Natural killer cell (primary cell): ENCODE data around the gene SNX13. TPM values are rescaled to one million over a fixed set of nuclear protein-coding genes. Genes with fewer than 3 reads are reported as not detected.

Source experiments
- ATAC-seq, 3 donors: fragments of 150-1000 bp in 2 of 3; fragments of 200-7000 bp in 1 of 3; cut with Tn5 transposase; 1 replicate in 1 of 3; 2 replicates in 2 of 3; pipeline ENCODE4 v1.10.0; 2021; ENCODE audit warnings: mild to moderate bottlenecking in 2 of 3, moderate library complexity in 2 of 3
- DNase-seq, 2 donors: peaks; one replicate each; pipeline versions ENCODE4 v3.0.0 to v3.0.0-alpha.2; 2013 to 2021; ENCODE audit warnings: mixed read lengths in 1 of 2
- H3K27ac ChIP-seq: one replicate; pipeline ENCODE4 v1.5.1; 2013; ENCODE audit warnings: mild to moderate bottlenecking, low read length
- H3K27me3 ChIP-seq: one replicate; pipeline ENCODE4 v1.6.1; 2013; ENCODE audit warnings: low read length; ENCODE audit not compliant: control insufficient read depth, insufficient read depth
- H3K36me3 ChIP-seq: one replicate; pipeline ENCODE4 v1.6.1; 2013; ENCODE audit warnings: low read length; ENCODE audit not compliant: control insufficient read depth, insufficient read depth
- H3K4me1 ChIP-seq: one replicate; pipeline ENCODE4 v1.6.1; 2013; ENCODE audit warnings: low read length; ENCODE audit not compliant: control insufficient read depth, insufficient read depth
- H3K4me3 ChIP-seq: one replicate; pipeline ENCODE4 v1.5.1; 2013; ENCODE audit warnings: low read length
- H3K9me3 ChIP-seq: one replicate; pipeline ENCODE4 v1.6.1; 2013; ENCODE audit warnings: low read length; ENCODE audit not compliant: control insufficient read depth, insufficient read depth
- H3K27ac Mint-ChIP-seq, 2 donors: one replicate each; pipeline ENCODE4 v1.8.0; 2022; ENCODE audit warnings: mild to moderate bottlenecking in 2 of 2, mixed read lengths in 2 of 2, moderate library complexity in 1 of 2
- H3K27me3 Mint-ChIP-seq, 2 donors: one replicate each; pipeline ENCODE4 v1.8.0; 2022; ENCODE audit warnings: low read depth in 2 of 2, mixed read lengths in 2 of 2
- H3K36me3 Mint-ChIP-seq: one replicate; pipeline ENCODE4 v1.8.0; 2022; ENCODE audit warnings: mixed read lengths
- H3K4me1 Mint-ChIP-seq, 2 donors: one replicate each; pipeline ENCODE4 v1.8.0; 2022; ENCODE audit warnings: mixed read lengths in 2 of 2
- H3K4me3 Mint-ChIP-seq: one replicate; pipeline ENCODE4 v1.8.0; 2022; ENCODE audit warnings: mild to moderate bottlenecking, moderate library complexity, mixed read lengths
- H3K9me3 Mint-ChIP-seq, 2 donors: one replicate each; pipeline ENCODE4 v1.8.0; 2022; ENCODE audit warnings: mixed read lengths in 2 of 2
- WGBS: methylation state at CpG from one replicate; pipeline ENCODE4 v1.1.7; 2013; ENCODE audit warnings: missing lambda C conversion rate; ENCODE audit not compliant: insufficient coverage; 5-methylcytosine and 5-hydroxymethylcytosine counted together
- intact Hi-C: fragments of 100-400 bp; cut with micrococcal nuclease; formaldehyde crosslinking; loops from one replicate; pipeline ENCODE4 v1.14.2; 2022
- total RNA-seq, 4 donors: library from RNA; stranded (reverse); fragments of 120-200 nt in 1 of 4; gene quantifications; one replicate each; pipeline versions ENCODE4 v1.2.3 to v1.2.4, GENCODE V29; 2013 to 2022
- TF ChIP-seq, protein P1 (sequence below): fragments of 200-600 bp; IDR thresholded peaks from one replicate; pipeline ENCODE4 v1.8.0; 2022; ENCODE audit warnings: antibody characterized with exemption

The SNX13 gene
- total RNA-seq, 3 donors from 2014 or later (not counting 1 experiment from before 2014, with no cell fraction given), result 34.8 to 38.5 (median 37.4) TPM

DNA sequence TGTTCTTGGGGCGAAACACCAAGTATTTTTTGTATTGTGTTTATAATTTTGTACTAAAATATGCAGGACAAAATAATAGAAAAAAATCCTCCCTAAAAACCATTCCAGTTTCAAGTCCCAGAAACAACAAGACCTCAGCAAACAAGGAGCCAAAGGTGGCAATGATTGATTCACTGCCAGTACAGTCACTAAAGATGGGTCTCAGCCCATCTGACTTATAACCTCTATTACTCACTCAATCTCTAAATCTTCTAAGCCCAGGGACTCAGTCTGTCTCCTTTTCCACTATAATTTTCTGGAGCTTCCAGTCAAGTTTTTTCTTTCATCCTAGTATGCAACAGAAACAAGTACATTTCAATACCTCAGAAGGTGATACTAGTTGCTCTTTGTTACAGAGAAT, 33.3 kb downstream of the SNX13 start:
- peak overlapping the region in 1 of 2 donors; percentile 3 for H3K27ac Mint-ChIP-seq
- no peaks in the 10 kb centered on the region for H3K27me3 Mint-ChIP-seq
- H3K36me3 Mint-ChIP-seq, result no peaks in the 10 kb centered on the region
- H3K9me3 Mint-ChIP-seq, result no peaks in the 10 kb centered on the region
- Histone ChIP-seq H3K4me1 (peaks cover 4% of the 10 kb centered on the region), H3K9me3 (no peaks in the 10 kb centered on the region), H3K27me3 (no peaks in the 10 kb centered on the region), H3K27ac (no peak overlapping the region), H3K4me3 (no peak overlapping the region), H3K36me3 (no peaks in the 10 kb centered on the region)
- WGBS, result no CpG with 5 or more reads among the region's 1 CpG
- DNase-seq, result no peak
- H3K4me1 Mint-ChIP-seq, result peaks cover 38 to 55% of the 10 kb centered on the region in 2 donors
- intact Hi-C loops, result no loop called here
- no peak for ATAC-seq
- no peak overlapping the region for H3K4me3 Mint-ChIP-seq
- TF ChIP-seq, protein P1, sequence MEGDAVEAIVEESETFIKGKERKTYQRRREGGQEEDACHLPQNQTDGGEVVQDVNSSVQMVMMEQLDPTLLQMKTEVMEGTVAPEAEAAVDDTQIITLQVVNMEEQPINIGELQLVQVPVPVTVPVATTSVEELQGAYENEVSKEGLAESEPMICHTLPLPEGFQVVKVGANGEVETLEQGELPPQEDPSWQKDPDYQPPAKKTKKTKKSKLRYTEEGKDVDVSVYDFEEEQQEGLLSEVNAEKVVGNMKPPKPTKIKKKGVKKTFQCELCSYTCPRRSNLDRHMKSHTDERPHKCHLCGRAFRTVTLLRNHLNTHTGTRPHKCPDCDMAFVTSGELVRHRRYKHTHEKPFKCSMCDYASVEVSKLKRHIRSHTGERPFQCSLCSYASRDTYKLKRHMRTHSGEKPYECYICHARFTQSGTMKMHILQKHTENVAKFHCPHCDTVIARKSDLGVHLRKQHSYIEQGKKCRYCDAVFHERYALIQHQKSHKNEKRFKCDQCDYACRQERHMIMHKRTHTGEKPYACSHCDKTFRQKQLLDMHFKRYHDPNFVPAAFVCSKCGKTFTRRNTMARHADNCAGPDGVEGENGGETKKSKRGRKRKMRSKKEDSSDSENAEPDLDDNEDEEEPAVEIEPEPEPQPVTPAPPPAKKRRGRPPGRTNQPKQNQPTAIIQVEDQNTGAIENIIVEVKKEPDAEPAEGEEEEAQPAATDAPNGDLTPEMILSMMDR, result no peak

DNA sequence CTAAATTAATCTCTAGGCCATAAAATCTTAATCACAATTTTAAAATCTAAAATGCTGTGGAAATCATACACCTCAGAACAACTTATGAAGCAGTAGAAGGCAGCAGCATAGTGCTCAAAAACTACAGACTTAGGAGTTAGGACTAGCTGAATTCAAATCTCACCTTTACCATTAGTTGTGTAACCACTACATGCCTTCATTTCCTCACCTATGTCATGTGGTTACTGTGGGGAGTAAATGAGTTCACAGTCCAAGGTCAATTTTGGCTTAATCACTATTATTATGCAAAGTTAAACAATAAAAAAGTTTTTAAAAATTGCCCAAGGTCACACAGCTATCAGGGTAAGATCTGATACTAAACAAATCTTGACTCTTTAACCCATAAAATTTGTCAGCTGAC, 37.0 kb downstream of the SNX13 start:
- Mint-ChIP-seq H3K9me3 (no peaks in the 10 kb centered on the region), H3K4me3 (peak overlapping the region; percentile 61), H3K4me1 (peaks cover 42 to 52% of the 10 kb centered on the region in 2 donors), H3K36me3 (no peaks in the 10 kb centered on the region), H3K27me3 (no peaks in the 10 kb centered on the region), H3K27ac (peak overlapping the region; percentile 45 to 54)
- intact Hi-C loops, result no loop called here
- Histone ChIP-seq H3K27me3 (no peaks in the 10 kb centered on the region), H3K9me3 (no peaks in the 10 kb centered on the region), H3K27ac (no peak overlapping the region), H3K36me3 (no peaks in the 10 kb centered on the region), H3K4me3 (no peak overlapping the region), H3K4me1 (peaks cover 4% of the 10 kb centered on the region)
- DNase-seq, result peak in 1 of 2 donors; percentile 14
- peak in 2 of 3 donors; percentile 34 to 66 for ATAC-seq
- TF ChIP-seq, protein P1, result no peak

DNA sequence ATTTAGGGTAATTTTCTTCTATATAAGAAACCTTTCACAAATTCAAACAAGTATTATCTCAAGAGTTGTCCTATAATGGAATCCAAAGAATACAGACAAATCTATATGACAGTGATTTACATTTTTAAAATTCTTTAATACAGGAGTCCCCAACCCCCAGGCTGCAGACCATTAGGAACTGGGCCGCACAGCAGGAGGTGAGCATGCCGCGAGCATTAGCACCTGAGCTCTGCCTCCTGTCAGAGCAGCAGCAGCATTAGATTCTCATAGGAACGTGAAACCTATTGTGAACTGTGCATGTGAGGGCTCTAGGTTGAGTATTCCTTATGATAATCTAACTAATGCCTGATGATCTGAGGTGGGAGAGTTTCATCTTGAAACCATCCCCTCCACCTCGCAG, 37.7 kb downstream of the SNX13 start:
- Histone ChIP-seq H3K9me3 (no peaks in the 10 kb centered on the region), H3K36me3 (no peaks in the 10 kb centered on the region), H3K4me3 (no peak overlapping the region), H3K27me3 (no peaks in the 10 kb centered on the region), H3K27ac (no peak overlapping the region), H3K4me1 (peaks cover 4% of the 10 kb centered on the region)
- TF ChIP-seq, protein P1, result no peak
- intact Hi-C loops, result no loop called here
- ATAC-seq (no peak), DNase-seq (no peak)
- Mint-ChIP-seq H3K9me3 (no peaks in the 10 kb centered on the region), H3K36me3 (no peaks in the 10 kb centered on the region), H3K4me3 (no peak overlapping the region), H3K27me3 (no peaks in the 10 kb centered on the region), H3K4me1 (peaks cover 35 to 44% of the 10 kb centered on the region in 2 donors), H3K27ac (no peak overlapping the region)
- 100% methylated on average over 5 of the region's 5 CpGs for WGBS

GRCh38 chr7:17900464-17900863, 39.8 kb downstream of the SNX13 start:
- H3K27me3 ChIP-seq, result no peaks in the 10 kb centered on the region
- TF ChIP-seq, protein P1, result no peak
- intact Hi-C loops, result no loop called here
- H3K4me1 ChIP-seq, result peaks cover 4% of the 10 kb centered on the region
- no peak for ATAC-seq
- no peaks in the 10 kb centered on the region for H3K9me3 Mint-ChIP-seq
- H3K36me3 Mint-ChIP-seq, result no peaks in the 10 kb centered on the region
- DNase-seq, result no peak
- WGBS, result 86% methylated on average over 1 of the region's 1 CpG
- no peaks in the 10 kb centered on the region for H3K9me3 ChIP-seq
- no peak overlapping the region for H3K27ac ChIP-seq
- no peak overlapping the region for H3K4me3 ChIP-seq
- H3K4me3 Mint-ChIP-seq, result no peak overlapping the region
- H3K27ac Mint-ChIP-seq, result no peak overlapping the region
- no peaks in the 10 kb centered on the region for H3K27me3 Mint-ChIP-seq
- peaks cover 27 to 36% of the 10 kb centered on the region in 2 donors for H3K4me1 Mint-ChIP-seq
- peaks cover 3% of the 10 kb centered on the region for H3K36me3 ChIP-seq
